Mesothelial cell of epicardium (in vitro differentiated cells): ENCODE data around the gene HRH2. TPM values are rescaled to one million over a fixed set of nuclear protein-coding genes. Genes with fewer than 3 reads are reported as not detected.
A peak's percentile ranks its signal among the peaks of the same experiment; 100 is the strongest.

ENCODE experiments used
- DNase-seq, 2 experiments: peaks; one replicate each; pipeline ENCODE4 v3.0.0; 2021; ENCODE audit warnings: low spot score in 2 of 2; ENCODE audit not compliant: unreplicated experiment in 2 of 2
- H3K27ac Mint-ChIP-seq: 2 replicates; pipeline ENCODE4 v1.8.0; 2021; ENCODE audit warnings: mixed read lengths
- H3K27me3 Mint-ChIP-seq: 2 replicates; pipeline ENCODE4 v1.8.0; 2021; ENCODE audit warnings: low read depth, mixed read lengths
- H3K36me3 Mint-ChIP-seq: 2 replicates; pipeline ENCODE4 v1.8.0; 2021; ENCODE audit warnings: mixed read lengths
- H3K4me1 Mint-ChIP-seq: 2 replicates; pipeline ENCODE4 v1.8.0; 2021; ENCODE audit warnings: mixed read lengths
- H3K4me3 Mint-ChIP-seq: 2 replicates; pipeline ENCODE4 v1.8.0; 2021; ENCODE audit warnings: mild to moderate bottlenecking, moderate library complexity, mixed read lengths
- H3K9me3 Mint-ChIP-seq: 2 replicates; pipeline ENCODE4 v1.8.0; 2021; ENCODE audit warnings: mixed read lengths
- total RNA-seq: library from RNA; stranded (reverse); gene quantifications from 3 replicates; pipeline ENCODE4 v1.2.1, GENCODE V29; 2021
- TF ChIP-seq, protein P1 (sequence below): fragments of 200-600 bp; sonication (generic); IDR thresholded peaks from one replicate; pipeline ENCODE4 v1.5.0; 2021; ENCODE audit warnings: antibody characterized with exemption; ENCODE audit not compliant: unreplicated experiment

The HRH2 gene
- total RNA-seq, 1 donor from 2014 or later, result 2.6 TPM

DNA sequence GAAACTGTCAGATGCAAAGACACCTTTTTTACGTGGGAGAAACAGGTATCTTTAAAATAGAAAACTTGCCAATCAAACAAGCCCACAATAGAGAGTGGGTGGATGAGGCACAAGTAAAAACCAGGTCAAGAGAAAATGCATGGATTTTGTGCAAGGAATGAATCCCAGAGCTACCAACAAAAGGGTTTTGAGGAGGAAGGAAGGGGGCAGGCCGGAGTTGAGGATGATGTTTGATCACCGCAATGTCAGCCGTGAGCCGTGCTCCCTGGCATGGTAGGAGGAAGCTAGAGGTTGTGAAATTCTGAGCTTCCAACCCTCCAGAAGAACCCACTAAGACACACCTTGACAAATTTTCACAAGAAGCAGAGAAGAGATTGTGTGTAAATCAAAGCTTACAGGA lies 53.2 kb downstream of the HRH2 start:
- no peak overlapping the region for H3K27ac Mint-ChIP-seq
- no peaks in the 10 kb centered on the region for H3K36me3 Mint-ChIP-seq
- TF ChIP-seq, protein P1, sequence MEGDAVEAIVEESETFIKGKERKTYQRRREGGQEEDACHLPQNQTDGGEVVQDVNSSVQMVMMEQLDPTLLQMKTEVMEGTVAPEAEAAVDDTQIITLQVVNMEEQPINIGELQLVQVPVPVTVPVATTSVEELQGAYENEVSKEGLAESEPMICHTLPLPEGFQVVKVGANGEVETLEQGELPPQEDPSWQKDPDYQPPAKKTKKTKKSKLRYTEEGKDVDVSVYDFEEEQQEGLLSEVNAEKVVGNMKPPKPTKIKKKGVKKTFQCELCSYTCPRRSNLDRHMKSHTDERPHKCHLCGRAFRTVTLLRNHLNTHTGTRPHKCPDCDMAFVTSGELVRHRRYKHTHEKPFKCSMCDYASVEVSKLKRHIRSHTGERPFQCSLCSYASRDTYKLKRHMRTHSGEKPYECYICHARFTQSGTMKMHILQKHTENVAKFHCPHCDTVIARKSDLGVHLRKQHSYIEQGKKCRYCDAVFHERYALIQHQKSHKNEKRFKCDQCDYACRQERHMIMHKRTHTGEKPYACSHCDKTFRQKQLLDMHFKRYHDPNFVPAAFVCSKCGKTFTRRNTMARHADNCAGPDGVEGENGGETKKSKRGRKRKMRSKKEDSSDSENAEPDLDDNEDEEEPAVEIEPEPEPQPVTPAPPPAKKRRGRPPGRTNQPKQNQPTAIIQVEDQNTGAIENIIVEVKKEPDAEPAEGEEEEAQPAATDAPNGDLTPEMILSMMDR, result no peak
- peaks cover 22% of the 10 kb centered on the region for H3K9me3 Mint-ChIP-seq
- H3K27me3 Mint-ChIP-seq, result peaks cover 3% of the 10 kb centered on the region
- no peak overlapping the region for H3K4me3 Mint-ChIP-seq
- no peak for DNase-seq
- peaks cover 2% of the 10 kb centered on the region for H3K4me1 Mint-ChIP-seq

GRCh38 chr5:175711472-175712312 lies 53.8 kb downstream of the HRH2 start:
- no peak overlapping the region for H3K4me3 Mint-ChIP-seq
- peaks cover 28% of the 10 kb centered on the region for H3K9me3 Mint-ChIP-seq
- peaks cover 2% of the 10 kb centered on the region for H3K4me1 Mint-ChIP-seq
- peaks cover 3% of the 10 kb centered on the region for H3K27me3 Mint-ChIP-seq
- no peak overlapping the region for H3K27ac Mint-ChIP-seq
- TF ChIP-seq, protein P1, result no peak
- no peaks in the 10 kb centered on the region for H3K36me3 Mint-ChIP-seq
- DNase-seq, result peak in 1 of 2 experiments; percentile 5

DNA sequence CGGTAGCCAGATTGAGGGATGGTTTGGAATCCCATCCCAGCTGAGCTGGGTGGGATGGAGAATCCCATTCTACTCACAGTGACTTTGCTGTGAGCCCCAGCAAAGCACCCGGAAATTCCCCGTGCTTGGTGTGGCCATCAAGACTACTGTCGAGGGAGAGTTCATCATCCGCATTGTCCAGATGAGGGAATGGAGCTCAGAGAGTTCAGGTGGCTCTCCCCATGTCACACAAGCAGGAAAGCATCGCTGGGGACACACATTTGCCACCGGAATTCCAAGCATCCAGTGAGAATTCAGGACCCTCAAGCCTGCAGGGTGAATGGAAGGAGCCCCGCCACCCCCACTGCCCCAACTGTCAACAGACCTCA lies 54.4 kb downstream of the HRH2 start:
- H3K4me3 Mint-ChIP-seq, result no peak overlapping the region
- peaks cover 2% of the 10 kb centered on the region for H3K4me1 Mint-ChIP-seq
- no peak overlapping the region for H3K27ac Mint-ChIP-seq
- H3K36me3 Mint-ChIP-seq, result no peaks in the 10 kb centered on the region
- peaks cover 3% of the 10 kb centered on the region for H3K27me3 Mint-ChIP-seq
- DNase-seq, result no peak
- peaks cover 33% of the 10 kb centered on the region for H3K9me3 Mint-ChIP-seq
- TF ChIP-seq, protein P1, result no peak

DNA sequence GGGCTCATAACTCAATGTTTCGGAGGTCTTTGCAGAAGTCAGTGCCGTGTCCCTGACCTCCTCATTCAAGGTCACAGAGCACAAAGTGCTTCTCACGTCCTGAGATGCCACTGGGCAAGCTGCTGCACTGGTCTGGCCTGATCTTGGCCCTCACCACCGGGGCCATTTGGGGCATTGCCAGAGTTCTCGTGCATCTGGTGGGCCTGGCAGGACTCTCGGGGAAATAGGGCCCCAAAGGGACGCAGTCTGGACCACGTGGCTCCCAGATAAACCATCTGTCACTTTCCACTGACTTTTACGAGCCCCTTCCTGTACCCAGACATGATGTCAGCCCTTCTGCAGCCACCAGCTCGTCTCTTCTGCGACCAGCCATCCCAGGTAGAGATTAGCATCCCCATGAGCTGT lies 54.8 kb downstream of the HRH2 start:
- peaks cover 3% of the 10 kb centered on the region for H3K27me3 Mint-ChIP-seq
- H3K9me3 Mint-ChIP-seq, result peaks cover 35% of the 10 kb centered on the region
- peak in 1 of 2 experiments; percentile 19 for DNase-seq
- H3K4me1 Mint-ChIP-seq, result peaks cover 2% of the 10 kb centered on the region
- no peak overlapping the region for H3K4me3 Mint-ChIP-seq
- H3K27ac Mint-ChIP-seq, result no peak overlapping the region
- no peaks in the 10 kb centered on the region for H3K36me3 Mint-ChIP-seq
- TF ChIP-seq, protein P1, result no peak

GRCh38 chr5:175713930-175714329 lies 56.1 kb downstream of the HRH2 start:
- Mint-ChIP-seq H3K4me1 (peaks cover 2% of the 10 kb centered on the region), H3K4me3 (no peak overlapping the region), H3K27ac (no peak overlapping the region), H3K9me3 (peaks cover 35% of the 10 kb centered on the region), H3K27me3 (peaks cover 4% of the 10 kb centered on the region), H3K36me3 (no peaks in the 10 kb centered on the region)
- TF ChIP-seq, protein P1, result no peak
- no peak for DNase-seq
